ENCODE results near the gene FAM193B. TPM values are rescaled to one million over a fixed set of nuclear protein-coding genes. Genes with fewer than 3 reads are reported as not detected.

Gene FAM193B
- total and polyA plus RNA-seq, 2 of the 13 experiments (the other 11 are each of a cell fraction or from before 2014, with no cell fraction given) = 21.2 to 40.9 TPM

DNA sequence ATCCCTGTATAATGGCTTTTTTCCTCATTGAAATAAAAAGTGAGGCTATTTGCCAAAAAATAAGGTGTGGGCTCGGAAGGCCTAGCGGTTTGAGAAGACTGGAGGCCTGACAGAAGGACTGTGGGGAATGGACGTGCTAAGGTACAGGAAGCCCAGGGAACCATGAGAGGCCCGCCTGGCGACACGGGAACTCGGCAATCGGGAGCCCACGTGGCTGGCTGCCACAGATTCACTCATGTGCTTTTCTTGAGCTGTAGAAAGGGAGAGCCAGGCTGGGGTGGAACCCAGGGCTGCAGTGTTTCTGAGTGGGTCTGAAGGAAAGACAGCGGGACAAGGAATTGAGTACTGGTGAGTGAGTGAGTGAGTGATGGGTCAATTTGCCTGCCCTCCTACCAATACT lies 25.7 kb downstream of the FAM193B start (continued):
- TF ChIP-seq, protein P1, sequence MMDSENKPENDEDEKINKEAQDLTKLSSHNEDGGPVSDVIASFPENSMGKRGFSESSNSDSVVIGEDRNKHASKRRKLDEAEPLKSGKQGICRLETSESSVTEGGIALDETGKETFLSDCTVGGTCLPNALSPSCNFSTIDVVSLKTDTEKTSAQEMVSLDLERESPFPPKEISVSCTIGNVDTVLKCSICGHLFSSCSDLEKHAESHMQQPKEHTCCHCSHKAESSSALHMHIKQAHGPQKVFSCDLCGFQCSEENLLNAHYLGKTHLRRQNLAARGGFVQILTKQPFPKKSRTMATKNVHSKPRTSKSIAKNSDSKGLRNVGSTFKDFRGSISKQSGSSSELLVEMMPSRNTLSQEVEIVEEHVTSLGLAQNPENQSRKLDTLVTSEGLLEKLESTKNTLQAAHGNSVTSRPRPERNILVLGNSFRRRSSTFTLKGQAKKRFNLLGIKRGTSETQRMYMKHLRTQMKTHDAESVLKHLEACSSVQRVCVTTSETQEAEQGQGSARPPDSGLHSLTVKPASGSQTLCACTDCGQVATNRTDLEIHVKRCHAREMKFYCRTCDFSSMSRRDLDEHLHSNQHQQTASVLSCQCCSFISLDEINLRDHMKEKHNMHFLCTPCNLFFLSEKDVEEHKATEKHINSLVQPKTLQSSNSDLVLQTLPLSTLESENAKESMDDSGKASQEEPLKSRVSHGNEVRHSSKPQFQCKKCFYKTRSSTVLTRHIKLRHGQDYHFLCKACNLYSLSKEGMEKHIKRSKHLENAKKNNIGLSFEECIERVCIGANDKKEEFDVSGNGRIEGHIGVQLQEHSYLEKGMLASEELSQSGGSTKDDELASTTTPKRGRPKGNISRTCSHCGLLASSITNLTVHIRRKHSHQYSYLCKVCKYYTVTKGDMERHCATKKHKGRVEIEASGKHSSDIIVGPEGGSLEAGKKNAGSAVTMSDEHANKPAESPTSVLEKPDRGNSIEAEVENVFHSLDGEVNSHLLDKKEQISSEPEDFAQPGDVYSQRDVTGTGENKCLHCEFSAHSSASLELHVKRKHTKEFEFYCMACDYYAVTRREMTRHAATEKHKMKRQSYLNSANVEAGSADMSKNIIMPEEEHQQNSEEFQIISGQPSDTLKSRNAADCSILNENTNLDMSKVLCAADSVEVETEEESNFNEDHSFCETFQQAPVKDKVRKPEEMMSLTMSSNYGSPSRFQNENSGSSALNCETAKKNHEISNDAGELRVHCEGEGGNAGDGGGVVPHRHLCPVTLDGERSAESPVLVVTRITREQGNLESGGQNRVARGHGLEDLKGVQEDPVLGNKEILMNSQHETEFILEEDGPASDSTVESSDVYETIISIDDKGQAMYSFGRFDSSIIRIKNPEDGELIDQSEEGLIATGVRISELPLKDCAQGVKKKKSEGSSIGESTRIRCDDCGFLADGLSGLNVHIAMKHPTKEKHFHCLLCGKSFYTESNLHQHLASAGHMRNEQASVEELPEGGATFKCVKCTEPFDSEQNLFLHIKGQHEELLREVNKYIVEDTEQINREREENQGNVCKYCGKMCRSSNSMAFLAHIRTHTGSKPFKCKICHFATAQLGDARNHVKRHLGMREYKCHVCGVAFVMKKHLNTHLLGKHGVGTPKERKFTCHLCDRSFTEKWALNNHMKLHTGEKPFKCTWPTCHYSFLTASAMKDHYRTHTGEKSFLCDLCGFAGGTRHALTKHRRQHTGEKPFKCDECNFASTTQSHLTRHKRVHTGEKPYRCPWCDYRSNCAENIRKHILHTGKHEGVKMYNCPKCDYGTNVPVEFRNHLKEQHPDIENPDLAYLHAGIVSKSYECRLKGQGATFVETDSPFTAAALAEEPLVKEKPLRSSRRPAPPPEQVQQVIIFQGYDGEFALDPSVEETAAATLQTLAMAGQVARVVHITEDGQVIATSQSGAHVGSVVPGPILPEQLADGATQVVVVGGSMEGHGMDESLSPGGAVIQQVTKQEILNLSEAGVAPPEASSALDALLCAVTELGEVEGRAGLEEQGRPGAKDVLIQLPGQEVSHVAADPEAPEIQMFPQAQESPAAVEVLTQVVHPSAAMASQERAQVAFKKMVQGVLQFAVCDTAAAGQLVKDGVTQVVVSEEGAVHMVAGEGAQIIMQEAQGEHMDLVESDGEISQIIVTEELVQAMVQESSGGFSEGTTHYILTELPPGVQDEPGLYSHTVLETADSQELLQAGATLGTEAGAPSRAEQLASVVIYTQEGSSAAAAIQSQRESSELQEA (CRISPR knock-in tag; IDR thresholded peaks at IDR 0.05; ENCODE audit: not compliant biosample characterization) = no peak
- no peak for TF ChIP-seq GABPA (IDR thresholded peaks at IDR 0.05; ENCODE audit: low read depth, low read length)
- TF ChIP-seq GABPA (CRISPR knock-in tag; IDR thresholded peaks at IDR 0.05; ENCODE audit: low read depth) = no peak
- TF ChIP-seq STAG1 (CRISPR knock-in tag; IDR thresholded peaks at IDR 0.05) = no peak

DNA sequence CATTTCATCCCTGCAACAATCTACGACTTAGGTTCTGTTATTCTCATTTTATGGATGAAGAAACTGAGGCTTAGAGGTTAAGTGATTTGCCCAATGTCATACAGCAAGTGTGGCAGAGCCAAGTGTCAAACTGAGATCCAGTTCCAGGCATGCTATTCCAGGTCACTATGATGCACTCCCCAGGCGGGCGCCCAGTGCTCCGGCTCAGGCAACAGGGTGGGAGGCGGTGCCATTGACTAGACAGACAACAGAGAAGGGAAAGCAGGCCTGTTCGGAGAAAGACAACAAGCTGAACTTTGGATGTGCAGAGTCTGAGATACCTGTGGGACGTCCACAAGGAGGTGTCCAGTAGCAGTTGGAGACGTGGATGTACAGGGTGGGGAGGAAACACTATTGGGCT lies 26.8 kb downstream of the FAM193B start:
- 94% methylated on average over 8 of the region's 8 CpGs for WGBS (ENCODE audit: low lambda C conversion rate)
- Histone ChIP-seq H4K20me1 (ENCODE audit: insufficient read depth, low read length) (no peaks in the 10 kb centered on the region), H3K27ac (ENCODE audit: extremely low read length, insufficient read depth, low read length) (no peak overlapping the region), H3K4me3 (replicated peaks in 1 of 3; ENCODE audit: insufficient read depth in 1 of 3, low read depth in 2 of 3, low read length in 3 of 3) (no peak overlapping the region), H3K79me2 (ENCODE audit: insufficient read depth, low read length) (no peaks in the 10 kb centered on the region), H3K4me1 (ENCODE audit: insufficient read depth, low read length) (no peaks in the 10 kb centered on the region), H3K9ac (ENCODE audit: insufficient read depth, low read depth, low read length) (no peak overlapping the region), H3K36me3 (replicated peaks in 1 of 2; ENCODE audit: control insufficient read depth in 1 of 2, insufficient read depth in 2 of 2, low read length in 2 of 2) (peaks cover 40 to 90% of the 10 kb centered on the region in 2 experiments), H3K27me3 (ENCODE audit: control insufficient read depth in 1 of 2, insufficient read depth in 2 of 2, low read length in 2 of 2) (no peaks in the 10 kb centered on the region), H3K4me2 (ENCODE audit: low read depth, low read length) (no peak overlapping the region), H3K9me3 (ENCODE audit: low read length) (no peaks in the 10 kb centered on the region), H2AFZ (ENCODE audit: low read length) (no peak overlapping the region)
- ATAC-seq (no peak), DNase-seq (ENCODE audit: low spot score) (no peak), FAIRE-seq (no peak)
- ChIA-PET POLR2A (no interaction called here), CTCF (ENCODE audit: low intra/inter-chr PET ratio, low total read pairs) (no interaction called here)
- BruUV-seq (replicated peaks) = no TSS peak
- intact Hi-C loops (cut with micrococcal nuclease; ENCODE audit: unreplicated experiment) = no loop called here
- in situ Hi-C loops (cut with HindIII; ENCODE audit: extremely low pct_ligation_motif_present, low pct_unique_long_range_greater_than_20kb) = no loop called here
- TF ChIP-seq ZNF552 (CRISPR knock-in tag; IDR thresholded peaks at IDR 0.05; ENCODE audit: borderline replicate concordance) (no peak), RFX3 (CRISPR knock-in tag; IDR thresholded peaks at IDR 0.05) (no peak), ZNF547 (CRISPR knock-in tag; IDR thresholded peaks at IDR 0.05) (no peak), ZNF383 (CRISPR knock-in tag; IDR thresholded peaks at IDR 0.05; ENCODE audit: borderline replicate concordance) (no peak), NFKBIZ (CRISPR knock-in tag; IDR thresholded peaks at IDR 0.05) (no peak), ELF4 (CRISPR knock-in tag; IDR thresholded peaks at IDR 0.05; ENCODE audit: borderline replicate concordance) (no peak), ZNF317 (CRISPR knock-in tag; IDR thresholded peaks at IDR 0.05) (no peak)
